D721Med (cell line): ENCODE data around the gene PSRC1.

Experiments used
- DNase-seq: peaks from one replicate; pipeline ENCODE4 v3.0.0; 2011; ENCODE audit warnings: low spot score; ENCODE audit not compliant: insufficient read length
- FAIRE-seq: peaks from 2 replicates; lab custom pipeline; 2011; peaks lifted over from hg19 to GRCh38; lab: Jason Lieb, UNC
- TF ChIP-seq, protein P1 (sequence below): IDR thresholded peaks from 2 replicates; pipeline ENCODE4 v1.5.1; 2012; ENCODE audit warnings: mild to moderate bottlenecking, control low read depth; ENCODE audit not compliant: insufficient read depth; ENCODE audit errors: missing control alignments

Gene PSRC1

DNA sequence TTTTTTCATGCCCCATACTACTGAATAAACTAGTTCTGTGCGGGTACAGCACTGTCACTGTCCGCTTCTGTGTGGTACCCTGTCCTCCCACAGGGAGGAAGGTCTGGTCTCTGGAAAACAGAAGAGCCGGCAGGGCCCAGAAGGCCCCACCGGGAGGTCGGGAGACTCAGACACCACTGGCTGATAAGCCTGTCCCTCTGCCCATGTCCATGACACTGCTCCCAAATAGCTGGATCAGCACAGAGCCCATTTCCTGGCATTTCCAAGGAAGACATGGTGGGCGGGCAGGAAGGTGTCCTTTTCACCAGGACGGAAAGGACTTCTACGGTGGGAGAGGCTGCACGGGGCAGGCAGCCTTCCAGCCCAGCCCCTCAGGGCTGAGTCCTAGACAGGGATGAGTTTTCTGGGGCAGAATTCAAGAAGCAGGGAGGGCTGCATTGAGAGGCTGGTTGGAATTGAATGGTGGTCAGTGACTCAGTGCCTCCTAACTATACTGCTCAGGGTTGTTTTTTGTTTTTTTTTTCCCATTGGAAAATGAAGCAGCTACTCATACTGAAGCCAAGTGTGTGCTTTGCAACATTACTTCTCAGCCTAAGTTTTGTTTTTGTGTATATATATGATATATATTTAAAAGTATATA lies 7.1 kb downstream of the PSRC1 start:
- FAIRE-seq: no peak
- TF ChIP-seq, protein P1, sequence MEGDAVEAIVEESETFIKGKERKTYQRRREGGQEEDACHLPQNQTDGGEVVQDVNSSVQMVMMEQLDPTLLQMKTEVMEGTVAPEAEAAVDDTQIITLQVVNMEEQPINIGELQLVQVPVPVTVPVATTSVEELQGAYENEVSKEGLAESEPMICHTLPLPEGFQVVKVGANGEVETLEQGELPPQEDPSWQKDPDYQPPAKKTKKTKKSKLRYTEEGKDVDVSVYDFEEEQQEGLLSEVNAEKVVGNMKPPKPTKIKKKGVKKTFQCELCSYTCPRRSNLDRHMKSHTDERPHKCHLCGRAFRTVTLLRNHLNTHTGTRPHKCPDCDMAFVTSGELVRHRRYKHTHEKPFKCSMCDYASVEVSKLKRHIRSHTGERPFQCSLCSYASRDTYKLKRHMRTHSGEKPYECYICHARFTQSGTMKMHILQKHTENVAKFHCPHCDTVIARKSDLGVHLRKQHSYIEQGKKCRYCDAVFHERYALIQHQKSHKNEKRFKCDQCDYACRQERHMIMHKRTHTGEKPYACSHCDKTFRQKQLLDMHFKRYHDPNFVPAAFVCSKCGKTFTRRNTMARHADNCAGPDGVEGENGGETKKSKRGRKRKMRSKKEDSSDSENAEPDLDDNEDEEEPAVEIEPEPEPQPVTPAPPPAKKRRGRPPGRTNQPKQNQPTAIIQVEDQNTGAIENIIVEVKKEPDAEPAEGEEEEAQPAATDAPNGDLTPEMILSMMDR: no peak
- no peak for DNase-seq

DNA sequence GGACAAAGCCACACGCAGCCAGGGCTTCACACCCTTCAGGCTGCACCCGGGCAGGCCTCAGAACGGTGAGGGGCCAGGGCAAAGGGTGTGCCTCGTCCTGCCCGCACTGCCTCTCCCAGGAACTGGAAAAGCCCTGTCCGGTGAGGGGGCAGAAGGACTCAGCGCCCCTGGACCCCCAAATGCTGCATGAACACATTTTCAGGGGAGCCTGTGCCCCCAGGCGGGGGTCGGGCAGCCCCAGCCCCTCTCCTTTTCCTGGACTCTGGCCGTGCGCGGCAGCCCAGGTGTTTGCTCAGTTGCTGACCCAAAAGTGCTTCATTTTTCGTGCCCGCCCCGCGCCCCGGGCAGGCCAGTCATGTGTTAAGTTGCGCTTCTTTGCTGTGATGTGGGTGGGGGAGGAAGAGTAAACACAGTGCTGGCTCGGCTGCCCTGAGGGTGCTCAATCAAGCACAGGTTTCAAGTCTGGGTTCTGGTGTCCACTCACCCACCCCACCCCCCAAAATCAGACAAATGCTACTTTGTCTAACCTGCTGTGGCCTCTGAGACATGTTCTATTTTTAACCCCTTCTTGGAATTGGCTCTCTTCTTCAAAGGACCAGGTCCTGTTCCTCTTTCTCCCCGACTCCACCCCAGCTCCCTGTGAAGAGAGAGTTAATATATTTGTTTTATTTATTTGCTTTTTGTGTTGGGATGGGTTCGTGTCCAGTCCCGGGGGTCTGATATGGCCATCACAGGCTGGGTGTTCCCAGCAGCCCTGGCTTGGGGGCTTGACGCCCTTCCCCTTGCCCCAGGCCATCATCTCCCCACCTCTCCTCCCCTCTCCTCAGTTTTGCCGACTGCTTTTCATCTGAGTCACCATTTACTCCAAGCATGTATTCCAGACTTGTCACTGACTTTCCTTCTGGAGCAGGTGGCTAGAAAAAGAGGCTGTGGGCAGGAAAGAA lies 8.1 kb downstream of the PSRC1 start:
- TF ChIP-seq, protein P1: no peak
- FAIRE-seq (no peak), DNase-seq (no peak)

DNA sequence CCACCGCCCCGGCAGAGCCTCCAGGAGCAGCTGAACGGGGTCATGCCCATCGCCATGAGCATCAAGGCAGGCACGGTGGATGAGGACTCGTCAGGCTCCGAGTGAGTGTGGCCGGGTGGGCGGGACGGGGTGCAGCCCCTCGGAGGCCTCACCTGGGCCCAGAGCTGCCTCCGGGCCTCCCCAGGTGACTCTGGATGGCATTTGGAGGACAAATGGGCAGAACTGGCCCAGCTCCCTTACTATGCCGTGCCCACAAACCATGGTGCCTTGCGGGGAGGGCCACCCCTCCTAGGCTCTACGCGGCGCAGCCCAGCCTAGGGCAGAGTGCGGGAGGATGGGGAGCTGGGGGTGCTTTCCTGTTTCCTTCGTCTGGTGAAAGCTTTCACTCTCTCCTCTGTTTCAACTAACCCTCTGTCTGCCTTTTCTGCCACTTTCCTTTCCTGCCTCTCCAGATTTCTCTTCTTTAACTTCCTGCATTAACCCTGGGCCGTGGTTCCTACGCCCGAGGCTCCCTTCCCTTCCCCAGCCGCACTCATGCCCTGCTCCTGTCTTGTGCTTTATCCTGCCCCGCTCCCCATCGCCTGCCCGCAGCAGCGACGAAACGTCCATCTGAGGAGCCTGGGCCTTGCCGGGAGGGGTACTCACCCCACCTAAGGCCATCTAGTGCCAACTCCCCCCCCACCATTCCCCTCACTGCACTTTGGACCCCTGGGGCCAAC lies 9.2 kb downstream of the PSRC1 start:
- no peak for DNase-seq
- TF ChIP-seq, protein P1: no peak
- no peak for FAIRE-seq

DNA sequence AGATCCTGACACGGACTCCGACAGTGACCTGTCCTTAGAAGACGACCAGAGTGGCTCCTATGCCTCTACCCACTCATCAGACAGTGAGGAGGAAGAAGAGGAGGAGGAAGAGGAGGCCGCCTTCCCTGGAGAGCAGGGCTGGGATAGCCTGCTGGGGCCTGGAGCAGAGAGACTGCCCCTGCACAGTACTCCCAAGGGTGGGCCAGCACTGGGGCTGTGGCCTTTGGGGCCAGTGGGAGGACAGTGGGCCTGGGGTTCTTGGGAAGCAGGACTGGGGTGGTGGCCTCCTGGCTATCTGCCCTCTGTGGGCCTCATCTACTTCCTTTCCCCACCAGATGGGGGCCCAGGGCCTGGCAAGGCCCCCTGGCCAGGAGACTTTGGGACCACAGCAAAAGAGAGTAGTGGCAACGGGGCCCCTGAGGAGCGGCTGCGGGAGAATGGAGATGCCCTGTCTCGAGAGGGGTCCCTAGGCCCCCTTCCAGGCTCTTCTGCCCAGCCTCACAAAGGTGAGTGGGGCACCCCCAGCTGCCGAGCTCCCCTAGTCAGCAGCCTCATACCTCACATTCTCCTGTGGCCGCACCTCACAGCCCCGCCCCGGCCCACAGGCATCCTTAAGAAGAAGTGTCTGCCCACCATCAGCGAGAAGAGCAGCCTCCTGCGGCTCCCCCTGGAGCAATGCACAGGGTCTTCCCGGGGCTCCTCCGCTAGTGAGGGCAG lies 10.0 kb downstream of the PSRC1 start:
- FAIRE-seq: no peak
- no peak for DNase-seq
- TF ChIP-seq, protein P1: no peak

DNA sequence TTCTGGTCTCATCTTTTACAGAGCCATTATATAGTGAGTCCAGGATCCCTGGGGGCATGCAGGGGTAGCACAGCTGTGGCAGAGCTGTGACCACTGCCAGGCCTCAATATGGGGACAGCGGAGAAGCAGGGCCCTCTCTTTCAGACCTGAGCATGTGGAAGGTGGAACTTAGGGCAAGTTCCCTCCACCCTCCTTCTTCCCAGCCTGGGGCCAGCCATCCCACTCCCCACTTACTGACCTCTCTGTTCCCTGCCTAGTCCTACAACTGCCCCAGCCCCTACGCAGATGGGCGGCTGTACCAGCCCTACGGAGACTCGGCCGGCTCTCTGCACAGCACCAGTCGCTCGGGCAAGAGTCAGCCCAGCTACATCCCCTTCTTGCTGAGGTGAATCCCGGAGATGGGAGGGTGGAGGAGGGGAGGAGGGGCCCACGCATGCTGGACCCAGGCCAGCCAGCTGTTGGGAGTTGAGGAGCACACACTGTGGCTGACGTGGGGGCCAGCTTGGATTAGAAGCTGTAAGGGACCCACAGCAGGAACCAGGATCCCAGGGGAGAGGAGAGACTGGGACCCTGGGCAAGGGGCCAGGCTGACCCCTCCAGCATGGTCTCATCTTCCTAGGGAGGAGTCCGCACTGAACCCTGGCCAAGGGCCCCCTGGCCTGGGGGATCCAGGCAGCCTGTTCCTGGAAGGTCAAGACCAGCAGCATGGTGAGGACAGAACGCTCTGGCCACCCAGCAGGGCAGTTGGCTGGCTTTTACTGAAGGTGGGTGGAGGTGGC lies 10.7 kb downstream of the PSRC1 start:
- DNase-seq: no peak
- TF ChIP-seq, protein P1: no peak
- FAIRE-seq: no peak

DNA sequence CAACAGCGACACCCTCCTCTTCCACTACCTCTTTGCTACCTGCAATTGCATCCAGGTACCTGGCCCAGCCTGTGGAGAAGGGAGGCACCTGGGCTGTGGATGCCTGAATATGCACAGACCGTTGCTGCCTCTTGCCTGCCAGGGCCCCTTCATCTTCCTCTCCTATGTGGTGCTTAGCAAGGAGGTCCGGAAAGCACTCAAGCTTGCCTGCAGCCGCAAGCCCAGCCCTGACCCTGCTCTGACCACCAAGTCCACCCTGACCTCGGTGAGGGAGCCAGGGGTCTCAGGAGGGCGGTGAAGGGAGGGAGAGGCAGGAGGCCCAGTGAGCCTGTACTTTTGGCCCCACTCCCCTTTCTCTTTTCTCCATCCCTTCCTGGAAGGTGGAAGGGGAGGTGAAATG lies 11.5 kb downstream of the PSRC1 start:
- FAIRE-seq (no peak), DNase-seq (no peak)
- TF ChIP-seq, protein P1: no peak
